K562 (cell line): Measurements from ENCODE around the gene SCAF11. TPM values are rescaled to one million over a fixed set of nuclear protein-coding genes. Genes with fewer than 3 reads are reported as not detected.

ENCODE experiments used
- ATAC-seq: fragments of 200-7000 bp; cut with Tn5 transposase; 3 replicates; pipeline ENCODE4 v1.9.1; 2020; ENCODE audit warnings: moderate library complexity
- BruUV-seq: library from RNA; stranded (reverse); fragments of 400-500 nt; replicated peaks from 2 replicates; lab custom pipeline; 2021; lab: Mats Ljungman, UMichigan
- CTCF ChIA-PET: fragments of 300-600 bp; formaldehyde crosslinking; extraction: SDS; loops from one replicate; lab custom pipeline; 2021; ENCODE audit warnings: low intra/inter-chr PET ratio; lab: Yijun Ruan, JAX
- POLR2A ChIA-PET: fragments of 300-600, 350-650 bp; sonication (Branson Sonifier 250); formaldehyde crosslinking; extraction: SDS; loops from one replicate; lab custom pipeline; 2021; ENCODE audit warnings: antibody characterized with exemption, inconsistent platforms; lab: Yijun Ruan, JAX
- DNase-seq, 4 experiments: peaks; one replicate each; pipeline versions ENCODE4 v3.0.0 to v3.0.0-alpha.2; 2011 to 2018; ENCODE audit warnings: low spot score in 3 of 4, mixed read lengths in 3 of 4; ENCODE audit errors: extremely low read depth in 1 of 4
- FAIRE-seq: peaks from 2 replicates; lab custom pipeline; 2011; peaks lifted over from hg19 to GRCh38; lab: Jason Lieb, UNC
- H2AFZ ChIP-seq: 2 replicates; pipeline ENCODE4 v1.6.0; 2011; ENCODE audit warnings: low read depth, low read length, control low read depth, inconsistent platforms
- H3K27ac ChIP-seq: fragments of 200-600 bp; 3 replicates; pipeline ENCODE4 v1.8.0; 2011; ENCODE audit warnings: low read depth, mild to moderate bottlenecking, control low read depth, inconsistent platforms, low read length, moderate library complexity, mixed read lengths; ENCODE audit errors: extremely low read depth
- H3K27me3 ChIP-seq, 2 experiments: fragments of 300-600 bp in 1 of 2; 2 replicates in 1 of 2; 3 replicates in 1 of 2; pipeline versions ENCODE4 v1.6.0 to v1.8.0; 2011; ENCODE audit warnings: inconsistent platforms in 2 of 2, low read length in 2 of 2, mild to moderate bottlenecking in 1 of 2, mixed read lengths in 1 of 2, moderate library complexity in 1 of 2; ENCODE audit not compliant: control insufficient read depth in 2 of 2, insufficient read depth in 2 of 2
- H3K36me3 ChIP-seq: fragments of 300-600 bp; 3 replicates; pipeline ENCODE4 v1.8.0; 2011; ENCODE audit warnings: mild to moderate bottlenecking, low read length, inconsistent platforms; ENCODE audit not compliant: control insufficient read depth, insufficient read depth
- H3K4me1 ChIP-seq, 2 experiments: fragments of 200-600 bp in 1 of 2; replicated peaks in 1 of 2; 2 replicates in 1 of 2; 3 replicates in 1 of 2; pipeline versions ENCODE4 v1.5.1 to v1.8.0; 2011; ENCODE audit warnings: inconsistent platforms in 2 of 2, low read length in 2 of 2, mild to moderate bottlenecking in 1 of 2, mixed read lengths in 1 of 2, moderate library complexity in 1 of 2; ENCODE audit not compliant: control insufficient read depth in 2 of 2, insufficient read depth in 2 of 2
- H3K4me2 ChIP-seq: 2 replicates; pipeline ENCODE4 v1.6.1; 2011; ENCODE audit warnings: low read length, control low read depth, inconsistent platforms, mixed read lengths; ENCODE audit not compliant: insufficient read depth
- H3K4me3 ChIP-seq: fragments of 200-600 bp; sonication (generic), shearing (Covaris generic); 2 replicates; pipeline ENCODE4 v1.5.1; 2016; ENCODE audit warnings: control low read depth, inconsistent platforms
- H3K79me2 ChIP-seq: fragments of 200-600 bp; 3 replicates; pipeline ENCODE4 v1.8.0; 2011; ENCODE audit warnings: low read length, inconsistent platforms; ENCODE audit not compliant: control insufficient read depth, insufficient read depth
- H3K9ac ChIP-seq, 2 experiments: 2 replicates each; pipeline versions ENCODE4 v1.6.0 to v1.6.1; 2011; ENCODE audit warnings: low read depth in 2 of 2, low read length in 2 of 2, control low read depth in 1 of 2, inconsistent platforms in 1 of 2, mild to moderate bottlenecking in 1 of 2, mixed read lengths in 1 of 2; ENCODE audit not compliant: insufficient read depth in 1 of 2
- H3K9me1 ChIP-seq: one replicate; pipeline ENCODE4 v1.6.0; 2011; ENCODE audit warnings: inconsistent platforms, mild to moderate bottlenecking, low read length, moderate library complexity; ENCODE audit not compliant: control insufficient read depth, insufficient read depth
- H3K9me3 ChIP-seq: replicated peaks from 2 replicates; pipeline ENCODE4 v1.5.1; 2011; ENCODE audit warnings: low read depth, low read length, inconsistent platforms; ENCODE audit not compliant: control insufficient read depth, insufficient read depth
- H4K20me1 ChIP-seq: replicated peaks from 2 replicates; pipeline ENCODE4 v1.6.1; 2011; ENCODE audit warnings: low read length, inconsistent platforms, mixed read lengths; ENCODE audit not compliant: control insufficient read depth, insufficient read depth
- CEBPZ ChIP-seq: fragments of 150-350 bp; IDR thresholded peaks from 2 replicates; pipeline ENCODE4 v1.6.1; 2014; ENCODE audit warnings: low read depth, mild to moderate bottlenecking, low read length, borderline replicate concordance
- CREB3 ChIP-seq: fragments of 450-650 bp; conservative IDR thresholded peaks from 2 replicates; pipeline ENCODE4 v1.6.1; 2016; ENCODE audit warnings: missing genetic modification characterization, low read depth, mild to moderate bottlenecking, missing compliant biosample characterization, moderate library complexity
- CTBP1 ChIP-seq: fragments of 450-650 bp; IDR thresholded peaks from 2 replicates; pipeline ENCODE4 v1.6.1; 2016; ENCODE audit warnings: borderline replicate concordance
- CTCFL ChIP-seq: IDR thresholded peaks from 2 replicates; pipeline ENCODE4 v1.6.1; 2011; ENCODE audit warnings: borderline replicate concordance, low read depth, mild to moderate bottlenecking, moderate library complexity, low read length; ENCODE audit not compliant: insufficient read depth, poor library complexity, severe bottlenecking
- FOXJ3 ChIP-seq: sonication (generic); formaldehyde crosslinking; IDR thresholded peaks from 2 replicates; pipeline ENCODE4 v1.4.0; 2020; ENCODE audit warnings: mild to moderate bottlenecking, missing genetic modification reagents
- RBM22 ChIP-seq: fragments of 200-400 bp; formaldehyde crosslinking; IDR thresholded peaks from 2 replicates; pipeline ENCODE4 v1.6.1; 2018; ENCODE audit warnings: low read length, low read depth; ENCODE audit not compliant: poor library complexity, severe bottlenecking
- SMARCA4 ChIP-seq: fragments of 450-650 bp; IDR thresholded peaks from 2 replicates; pipeline ENCODE4 v1.6.1; 2016
- ZBED1 ChIP-seq: IDR thresholded peaks from 2 replicates; pipeline ENCODE4 v1.6.1; 2014
- ZNF143 ChIP-seq: sonication (generic); formaldehyde crosslinking; IDR thresholded peaks from 2 replicates; pipeline ENCODE4 v1.9.0; 2022; ENCODE audit warnings: mild to moderate bottlenecking, missing genetic modification reagents
- ZNF445 ChIP-seq: fragments of 250-450 bp; sonication (Bioruptor Pico); IDR thresholded peaks from 2 replicates; pipeline ENCODE4 v1.4.0; 2020; ENCODE audit warnings: low read depth, mild to moderate bottlenecking, moderate library complexity
- ZNF584 ChIP-seq: fragments of 200-800 bp; sonication (Bioruptor generic); IDR thresholded peaks from 2 replicates; pipeline ENCODE4 v1.6.1; 2016; ENCODE audit warnings: low read depth, mild to moderate bottlenecking, missing genetic modification characterization, missing compliant biosample characterization
- ZNF785 ChIP-seq: fragments of 250-450 bp; sonication (Bioruptor Pico); IDR thresholded peaks from 2 replicates; pipeline ENCODE4 v1.4.0; 2020; ENCODE audit warnings: mild to moderate bottlenecking
- WGBS: fragments of 100-300 bp; shearing (Covaris generic); methylation state at CpG from one replicate; pipeline ENCODE4 v1.1.6; 2016; ENCODE audit warnings: low coverage, mixed read lengths; ENCODE audit not compliant: insufficient coverage; ENCODE audit errors: missing lambda C conversion rate; 5-methylcytosine and 5-hydroxymethylcytosine counted together
- in situ Hi-C: fragments of 300-500 bp; cut with MboI; formaldehyde crosslinking; loops from 4 replicates; pipeline ENCODE4 v1.15.0; 2018; ENCODE audit warnings: inconsistent platforms, mixed read lengths
- intact Hi-C: fragments of 100-400 bp; cut with micrococcal nuclease; formaldehyde crosslinking; loops from 2 replicates; pipeline ENCODE4 v1.14.2; 2022
- polyA plus RNA-seq, 8 experiments: library from polyadenylated mRNA; depleted of rRNA in 4 of 8; stranded (reverse) in 5 of 8; unstranded in 3 of 8; fragments of >200 nt; fragmentation: Nextera tagmentation in 2 of 8; fragmentation: Illumina TruSeq in 1 of 8; extraction: Ambion mirVana in 2 of 8; extraction: Trizol in 1 of 8; gene quantifications; 2 replicates each; pipeline versions ENCODE4 v1.2.1 to v1.2.3, GENCODE V29; 2011 to 2014; ENCODE audit warnings: inconsistent platforms in 1 of 8, missing spikeins in 1 of 8
- total RNA-seq, 7 experiments: library from RNA; depleted of rRNA in 6 of 7; stranded (reverse); fragments of >200 nt in 6 of 7; fragmentation: Illumina TruSeq in 2 of 7; extraction: Trizol in 2 of 7; gene quantifications; 2 replicates each; pipeline versions ENCODE4 v1.2.1 to v1.2.3, GENCODE V29; 2011 to 2021; ENCODE audit warnings: low replicate concordance in 1 of 7

The SCAF11 gene
- total and polyA plus RNA-seq, 9 of the 15 experiments (the other 6 are each of a cell fraction or from before 2014, with no cell fraction given): 30.4 to 119 (median 80.0) TPM

- TF ChIP-seq CREB3 (no peak), CTBP1 (no peak), FOXJ3 (CRISPR knock-in tag) (no peak), ZNF143 (CRISPR knock-in tag) (no peak)
Observed at GRCh38 chr12:45959728-45960127, 30.6 kb downstream of the SCAF11 start (continued).

GRCh38 chr12:45959025-45959424, 31.3 kb downstream of the SCAF11 start:
- Histone ChIP-seq H2AFZ (no peak overlapping the region), H3K27ac (no peak overlapping the region), H3K4me3 (no peak overlapping the region), H3K9me3 (no peaks in the 10 kb centered on the region), H3K27me3 (no peaks in the 10 kb centered on the region), H3K9ac (no peak overlapping the region), H3K9me1 (no peaks in the 10 kb centered on the region), H4K20me1 (no peaks in the 10 kb centered on the region), H3K36me3 (peaks cover 54% of the 10 kb centered on the region; the same call in 2 of the 3 replicates), H3K4me2 (no peak overlapping the region), H3K4me1 (no peaks in the 10 kb centered on the region), H3K79me2 (peaks cover 31% of the 10 kb centered on the region)
- DNase-seq: no peak
- POLR2A ChIA-PET: no interaction called here
- intact Hi-C loops (no loop called here), in situ Hi-C loops (no loop called here)
- 92% methylated on average over 5 of the region's 5 CpGs for WGBS
- no peak for FAIRE-seq
- CTCF ChIA-PET: no interaction called here
- no TSS peak for BruUV-seq
- no peak for ATAC-seq
- TF ChIP-seq SMARCA4 (no peak), ZNF785 (no peak), RBM22 (no peak), CEBPZ (no peak), CTCFL (no peak), ZNF584 (CRISPR knock-in tag) (no peak), ZNF445 (CRISPR knock-in tag) (no peak), ZBED1 (no peak)
